ENCODE measurements around the gene ENO1. TPM values are rescaled to one million over a fixed set of nuclear protein-coding genes. Genes with fewer than 3 reads are reported as not detected.

The ENO1 gene
- total and polyA plus RNA-seq, 9 of the 15 experiments (the other 6 are each of a cell fraction or from before 2014, with no cell fraction given), result 2,249 to 7,472 (median 2,868) TPM

DNA sequence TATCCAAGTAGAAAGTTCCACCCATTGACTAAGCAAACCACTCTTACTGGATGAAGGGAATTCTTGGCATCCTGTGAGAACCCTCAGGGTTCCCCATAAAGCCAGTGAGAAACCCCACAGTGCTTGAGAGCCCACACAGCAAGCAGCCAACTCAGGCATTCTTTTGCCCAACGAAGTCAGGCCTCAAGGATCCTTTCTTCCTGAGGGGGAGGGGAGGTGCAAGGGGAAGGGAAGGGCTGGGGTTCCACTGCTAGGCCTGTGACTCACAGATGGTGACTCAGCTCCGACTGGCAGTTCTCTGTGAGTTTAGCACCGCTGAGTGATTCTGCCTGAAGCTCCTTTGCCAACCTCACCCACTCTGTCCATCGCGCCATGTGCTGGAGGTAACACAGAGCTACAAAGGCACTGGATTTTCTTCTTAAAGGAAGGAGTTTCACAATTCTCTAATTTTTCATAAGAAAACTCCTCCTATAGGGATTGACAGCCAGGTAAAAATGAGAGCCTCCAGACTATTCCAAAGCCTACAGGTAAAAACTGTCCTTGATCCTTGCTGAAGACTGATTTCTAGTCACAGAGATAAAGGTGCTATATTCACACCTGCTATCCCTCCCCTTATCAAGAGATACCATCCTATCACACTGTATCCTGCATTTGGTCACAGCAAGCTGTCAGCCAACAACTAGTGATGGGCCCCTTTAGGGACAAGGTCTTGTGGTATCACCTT is 4.8 kb downstream of the ENO1 start (continued):
- TF ChIP-seq, protein P1, sequence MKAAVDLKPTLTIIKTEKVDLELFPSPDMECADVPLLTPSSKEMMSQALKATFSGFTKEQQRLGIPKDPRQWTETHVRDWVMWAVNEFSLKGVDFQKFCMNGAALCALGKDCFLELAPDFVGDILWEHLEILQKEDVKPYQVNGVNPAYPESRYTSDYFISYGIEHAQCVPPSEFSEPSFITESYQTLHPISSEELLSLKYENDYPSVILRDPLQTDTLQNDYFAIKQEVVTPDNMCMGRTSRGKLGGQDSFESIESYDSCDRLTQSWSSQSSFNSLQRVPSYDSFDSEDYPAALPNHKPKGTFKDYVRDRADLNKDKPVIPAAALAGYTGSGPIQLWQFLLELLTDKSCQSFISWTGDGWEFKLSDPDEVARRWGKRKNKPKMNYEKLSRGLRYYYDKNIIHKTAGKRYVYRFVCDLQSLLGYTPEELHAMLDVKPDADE (conservative IDR thresholded peaks at IDR 0.05; ENCODE audit: control insufficient read depth, low read depth, low read length), result no peak
- TF ChIP-seq POLR3A (IDR thresholded peaks at IDR 0.05; ENCODE audit: borderline replicate concordance, extremely low read depth, insufficient read depth, insufficient read length), result no peak
- no peak for TF ChIP-seq RFX1 (IDR thresholded peaks at IDR 0.05)
- TF ChIP-seq ZNF347 (CRISPR knock-in tag; IDR thresholded peaks at IDR 0.05; ENCODE audit: low read depth), result no peak
- TF ChIP-seq ZNF764 (CRISPR knock-in tag; IDR thresholded peaks at IDR 0.05; ENCODE audit: low read depth), result no peak
- peak; percentile 92 for TF ChIP-seq MYNN (IDR thresholded peaks at IDR 0.05)
- TF ChIP-seq MYNN (CRISPR knock-in tag; IDR thresholded peaks at IDR 0.05), result no peak
- no peak for TF ChIP-seq ZNF224 (CRISPR knock-in tag; IDR thresholded peaks at IDR 0.05)
- TF ChIP-seq BRD4 (IDR thresholded peaks at IDR 0.05), result no peak
- no peak for TF ChIP-seq CC2D1A (IDR thresholded peaks at IDR 0.05)
- TF ChIP-seq, protein P2, sequence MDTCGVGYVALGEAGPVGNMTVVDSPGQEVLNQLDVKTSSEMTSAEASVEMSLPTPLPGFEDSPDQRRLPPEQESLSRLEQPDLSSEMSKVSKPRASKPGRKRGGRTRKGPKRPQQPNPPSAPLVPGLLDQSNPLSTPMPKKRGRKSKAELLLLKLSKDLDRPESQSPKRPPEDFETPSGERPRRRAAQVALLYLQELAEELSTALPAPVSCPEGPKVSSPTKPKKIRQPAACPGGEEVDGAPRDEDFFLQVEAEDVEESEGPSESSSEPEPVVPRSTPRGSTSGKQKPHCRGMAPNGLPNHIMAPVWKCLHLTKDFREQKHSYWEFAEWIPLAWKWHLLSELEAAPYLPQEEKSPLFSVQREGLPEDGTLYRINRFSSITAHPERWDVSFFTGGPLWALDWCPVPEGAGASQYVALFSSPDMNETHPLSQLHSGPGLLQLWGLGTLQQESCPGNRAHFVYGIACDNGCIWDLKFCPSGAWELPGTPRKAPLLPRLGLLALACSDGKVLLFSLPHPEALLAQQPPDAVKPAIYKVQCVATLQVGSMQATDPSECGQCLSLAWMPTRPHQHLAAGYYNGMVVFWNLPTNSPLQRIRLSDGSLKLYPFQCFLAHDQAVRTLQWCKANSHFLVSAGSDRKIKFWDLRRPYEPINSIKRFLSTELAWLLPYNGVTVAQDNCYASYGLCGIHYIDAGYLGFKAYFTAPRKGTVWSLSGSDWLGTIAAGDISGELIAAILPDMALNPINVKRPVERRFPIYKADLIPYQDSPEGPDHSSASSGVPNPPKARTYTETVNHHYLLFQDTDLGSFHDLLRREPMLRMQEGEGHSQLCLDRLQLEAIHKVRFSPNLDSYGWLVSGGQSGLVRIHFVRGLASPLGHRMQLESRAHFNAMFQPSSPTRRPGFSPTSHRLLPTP (IDR thresholded peaks at IDR 0.05; ENCODE audit: borderline replicate concordance, extremely low read depth, insufficient read length), result no peak
- TF ChIP-seq ZNF384 (IDR thresholded peaks at IDR 0.05; ENCODE audit: low read depth, low read length), result no peak
- TF ChIP-seq RBM17 (IDR thresholded peaks at IDR 0.05; ENCODE audit: borderline replicate concordance, low read depth, low read length), result no peak
- TF ChIP-seq, protein P3, sequence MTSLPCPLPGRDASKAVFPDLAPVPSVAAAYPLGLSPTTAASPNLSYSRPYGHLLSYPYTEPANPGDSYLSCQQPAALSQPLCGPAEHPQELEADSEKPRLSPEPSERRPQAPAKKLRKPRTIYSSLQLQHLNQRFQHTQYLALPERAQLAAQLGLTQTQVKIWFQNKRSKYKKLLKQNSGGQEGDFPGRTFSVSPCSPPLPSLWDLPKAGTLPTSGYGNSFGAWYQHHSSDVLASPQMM (CRISPR knock-in tag; IDR thresholded peaks at IDR 0.05), result no peak
- TF ChIP-seq, protein P4, sequence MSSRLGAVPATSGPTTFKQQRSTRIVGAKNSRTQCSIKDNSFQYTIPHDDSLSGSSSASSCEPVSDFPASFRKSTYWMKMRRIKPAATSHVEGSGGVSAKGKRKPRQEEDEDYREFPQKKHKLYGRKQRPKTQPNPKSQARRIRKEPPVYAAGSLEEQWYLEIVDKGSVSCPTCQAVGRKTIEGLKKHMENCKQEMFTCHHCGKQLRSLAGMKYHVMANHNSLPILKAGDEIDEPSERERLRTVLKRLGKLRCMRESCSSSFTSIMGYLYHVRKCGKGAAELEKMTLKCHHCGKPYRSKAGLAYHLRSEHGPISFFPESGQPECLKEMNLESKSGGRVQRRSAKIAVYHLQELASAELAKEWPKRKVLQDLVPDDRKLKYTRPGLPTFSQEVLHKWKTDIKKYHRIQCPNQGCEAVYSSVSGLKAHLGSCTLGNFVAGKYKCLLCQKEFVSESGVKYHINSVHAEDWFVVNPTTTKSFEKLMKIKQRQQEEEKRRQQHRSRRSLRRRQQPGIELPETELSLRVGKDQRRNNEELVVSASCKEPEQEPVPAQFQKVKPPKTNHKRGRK (tag; IDR thresholded peaks at IDR 0.05), result no peak
- no peak for TF ChIP-seq BCOR (IDR thresholded peaks at IDR 0.05)
- TF ChIP-seq, protein P5, sequence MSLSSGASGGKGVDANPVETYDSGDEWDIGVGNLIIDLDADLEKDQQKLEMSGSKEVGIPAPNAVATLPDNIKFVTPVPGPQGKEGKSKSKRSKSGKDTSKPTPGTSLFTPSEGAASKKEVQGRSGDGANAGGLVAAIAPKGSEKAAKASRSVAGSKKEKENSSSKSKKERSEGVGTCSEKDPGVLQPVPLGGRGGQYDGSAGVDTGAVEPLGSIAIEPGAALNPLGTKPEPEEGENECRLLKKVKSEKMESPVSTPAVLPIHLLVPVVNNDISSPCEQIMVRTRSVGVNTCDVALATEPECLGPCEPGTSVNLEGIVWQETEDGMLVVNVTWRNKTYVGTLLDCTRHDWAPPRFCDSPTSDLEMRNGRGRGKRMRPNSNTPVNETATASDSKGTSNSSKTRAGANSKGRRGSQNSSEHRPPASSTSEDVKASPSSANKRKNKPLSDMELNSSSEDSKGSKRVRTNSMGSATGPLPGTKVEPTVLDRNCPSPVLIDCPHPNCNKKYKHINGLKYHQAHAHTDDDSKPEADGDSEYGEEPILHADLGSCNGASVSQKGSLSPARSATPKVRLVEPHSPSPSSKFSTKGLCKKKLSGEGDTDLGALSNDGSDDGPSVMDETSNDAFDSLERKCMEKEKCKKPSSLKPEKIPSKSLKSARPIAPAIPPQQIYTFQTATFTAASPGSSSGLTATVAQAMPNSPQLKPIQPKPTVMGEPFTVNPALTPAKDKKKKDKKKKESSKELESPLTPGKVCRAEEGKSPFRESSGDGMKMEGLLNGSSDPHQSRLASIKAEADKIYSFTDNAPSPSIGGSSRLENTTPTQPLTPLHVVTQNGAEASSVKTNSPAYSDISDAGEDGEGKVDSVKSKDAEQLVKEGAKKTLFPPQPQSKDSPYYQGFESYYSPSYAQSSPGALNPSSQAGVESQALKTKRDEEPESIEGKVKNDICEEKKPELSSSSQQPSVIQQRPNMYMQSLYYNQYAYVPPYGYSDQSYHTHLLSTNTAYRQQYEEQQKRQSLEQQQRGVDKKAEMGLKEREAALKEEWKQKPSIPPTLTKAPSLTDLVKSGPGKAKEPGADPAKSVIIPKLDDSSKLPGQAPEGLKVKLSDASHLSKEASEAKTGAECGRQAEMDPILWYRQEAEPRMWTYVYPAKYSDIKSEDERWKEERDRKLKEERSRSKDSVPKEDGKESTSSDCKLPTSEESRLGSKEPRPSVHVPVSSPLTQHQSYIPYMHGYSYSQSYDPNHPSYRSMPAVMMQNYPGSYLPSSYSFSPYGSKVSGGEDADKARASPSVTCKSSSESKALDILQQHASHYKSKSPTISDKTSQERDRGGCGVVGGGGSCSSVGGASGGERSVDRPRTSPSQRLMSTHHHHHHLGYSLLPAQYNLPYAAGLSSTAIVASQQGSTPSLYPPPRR (CRISPR knock-in tag; IDR thresholded peaks at IDR 0.05; ENCODE audit: borderline replicate concordance), result no peak
